ENCODE data around the gene ADAM10. TPM values are rescaled to one million over a fixed set of nuclear protein-coding genes. Genes with fewer than 3 reads are reported as not detected.
A peak's percentile ranks its signal among the peaks of the same experiment; 100 is the strongest.

Gene ADAM10, protein sequence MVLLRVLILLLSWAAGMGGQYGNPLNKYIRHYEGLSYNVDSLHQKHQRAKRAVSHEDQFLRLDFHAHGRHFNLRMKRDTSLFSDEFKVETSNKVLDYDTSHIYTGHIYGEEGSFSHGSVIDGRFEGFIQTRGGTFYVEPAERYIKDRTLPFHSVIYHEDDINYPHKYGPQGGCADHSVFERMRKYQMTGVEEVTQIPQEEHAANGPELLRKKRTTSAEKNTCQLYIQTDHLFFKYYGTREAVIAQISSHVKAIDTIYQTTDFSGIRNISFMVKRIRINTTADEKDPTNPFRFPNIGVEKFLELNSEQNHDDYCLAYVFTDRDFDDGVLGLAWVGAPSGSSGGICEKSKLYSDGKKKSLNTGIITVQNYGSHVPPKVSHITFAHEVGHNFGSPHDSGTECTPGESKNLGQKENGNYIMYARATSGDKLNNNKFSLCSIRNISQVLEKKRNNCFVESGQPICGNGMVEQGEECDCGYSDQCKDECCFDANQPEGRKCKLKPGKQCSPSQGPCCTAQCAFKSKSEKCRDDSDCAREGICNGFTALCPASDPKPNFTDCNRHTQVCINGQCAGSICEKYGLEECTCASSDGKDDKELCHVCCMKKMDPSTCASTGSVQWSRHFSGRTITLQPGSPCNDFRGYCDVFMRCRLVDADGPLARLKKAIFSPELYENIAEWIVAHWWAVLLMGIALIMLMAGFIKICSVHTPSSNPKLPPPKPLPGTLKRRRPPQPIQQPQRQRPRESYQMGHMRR
- 110 TPM for polyA plus RNA-seq
- long read RNA-seq, donor 1, full-length matches to known transcripts = 5 of 10 reads
- long read RNA-seq, donor 1, partial matches to known transcripts = 5 of 10 reads
- long read RNA-seq, donor 1, other reads (novel, unspliced or antisense) = 0 of 10 reads
- long read RNA-seq, donor 2, full-length matches to known transcripts = 7 of 15 reads
- long read RNA-seq, donor 2, partial matches to known transcripts = 8 of 15 reads
- long read RNA-seq, donor 2, other reads (novel, unspliced or antisense) = 0 of 15 reads
- long read RNA-seq, donor 3 = 0 reads
- long read RNA-seq, donor 4, full-length matches to known transcripts = 1 of 1 reads
- long read RNA-seq, donor 4, partial matches to known transcripts = 0 of 1 reads
- long read RNA-seq, donor 4, other reads (novel, unspliced or antisense) = 0 of 1 reads
- long read RNA-seq, donor 5, full-length matches to known transcripts = 10 of 10 reads
- long read RNA-seq, donor 5, partial matches to known transcripts = 0 of 10 reads
- long read RNA-seq, donor 5, other reads (novel, unspliced or antisense) = 0 of 10 reads
- long read RNA-seq, donor 6, full-length matches to known transcripts = 14 of 14 reads
- long read RNA-seq, donor 6, partial matches to known transcripts = 0 of 14 reads
- long read RNA-seq, donor 6, other reads (novel, unspliced or antisense) = 0 of 14 reads
- long read RNA-seq, donor 7, full-length matches to known transcripts = 6 of 6 reads
- long read RNA-seq, donor 7, partial matches to known transcripts = 0 of 6 reads
- long read RNA-seq, donor 7, other reads (novel, unspliced or antisense) = 0 of 6 reads
- long read RNA-seq, donor 8, full-length matches to known transcripts = 16 of 22 reads
- long read RNA-seq, donor 8, partial matches to known transcripts = 6 of 22 reads
- long read RNA-seq, donor 8, other reads (novel, unspliced or antisense) = 0 of 22 reads
- long read RNA-seq, donor 9, full-length matches to known transcripts = 7 of 7 reads
- long read RNA-seq, donor 9, partial matches to known transcripts = 0 of 7 reads
- long read RNA-seq, donor 9, other reads (novel, unspliced or antisense) = 0 of 7 reads
- long read RNA-seq, donor 10, full-length matches to known transcripts = 13 of 13 reads
- long read RNA-seq, donor 10, partial matches to known transcripts = 0 of 13 reads
- long read RNA-seq, donor 10, other reads (novel, unspliced or antisense) = 0 of 13 reads
- long read RNA-seq, donor 11, full-length matches to known transcripts = 9 of 9 reads
- long read RNA-seq, donor 11, partial matches to known transcripts = 0 of 9 reads
- long read RNA-seq, donor 11, other reads (novel, unspliced or antisense) = 0 of 9 reads

DNA sequence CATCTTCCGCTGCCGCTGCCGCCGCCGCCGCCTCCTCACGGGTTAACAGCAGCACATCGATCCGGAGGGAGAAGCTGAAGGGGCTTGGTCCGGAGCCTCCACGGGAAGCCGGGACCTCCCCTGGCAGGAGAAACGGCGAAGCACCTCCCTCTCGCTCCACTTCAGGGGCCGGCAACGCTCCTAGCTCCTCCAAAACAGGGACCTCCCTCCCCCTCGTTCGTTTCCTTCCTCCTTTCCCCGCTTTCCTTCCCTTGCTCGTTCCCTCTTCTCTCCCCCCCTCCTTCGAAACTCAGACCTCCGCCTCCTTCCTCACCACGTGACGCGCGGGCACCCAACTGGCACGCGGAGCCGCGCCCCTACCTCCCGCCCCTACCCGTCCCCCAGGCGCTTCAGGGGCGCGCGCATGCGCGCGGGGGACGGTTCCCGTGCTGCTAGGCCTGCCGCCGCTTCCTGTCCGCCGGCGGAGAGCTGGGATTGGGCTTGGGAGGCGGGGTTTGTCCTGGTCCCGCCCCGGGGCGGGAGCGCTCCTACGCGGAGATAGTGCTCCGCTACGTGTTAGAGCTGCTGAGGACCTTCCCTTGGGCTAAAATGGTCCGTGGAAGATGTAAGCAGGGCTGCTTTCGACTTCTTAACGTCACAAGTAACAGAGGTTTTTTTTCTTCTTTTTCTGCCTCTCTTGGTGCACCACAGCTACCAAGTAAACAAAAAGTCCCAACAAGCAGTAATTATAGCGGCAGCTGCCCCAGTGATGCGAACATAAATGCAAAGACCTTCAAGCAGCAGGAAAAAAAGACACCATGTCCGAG is at the start of gene ADAM10:
ADAM10 (minus strand) TSS at position 176 of the 806 bp plus-strand sequence; CDS start at position 3, 173 bp downstream.
- Histone ChIP-seq H3K4me3 (ENCODE audit: low read length) (peak within 1 kb of the TSS; percentile 85), H3K27me3 (ENCODE audit: control insufficient read depth, insufficient read depth, low read length) (no peaks in the 10 kb centered on the region), H3K9me3 (ENCODE audit: control insufficient read depth, low read depth, low read length) (no peaks in the 10 kb centered on the region), H3K36me3 (ENCODE audit: control insufficient read depth, insufficient read depth, low read length) (no peaks in the 10 kb centered on the region), H3K27ac (ENCODE audit: low read length) (peak within 1 kb of the TSS; percentile 99), H3K4me1 (ENCODE audit: control insufficient read depth, insufficient read depth, low read length) (peaks cover 8% of the 10 kb centered on the region)
- 0% methylated on average over 5 of the region's 62 CpGs for WGBS (ENCODE audit: insufficient coverage, low lambda C conversion rate)
- DNase-seq = peak; percentile 99 to 100

GRCh38 chr15:58797505-58797904 is 48.0 kb upstream of the ADAM10 start:
- H3K4me1 ChIP-seq (ENCODE audit: control insufficient read depth, insufficient read depth, low read length) = no peaks in the 10 kb centered on the region
- H3K4me3 ChIP-seq (ENCODE audit: low read length) = no peak overlapping the region
- no peak overlapping the region for H3K27ac ChIP-seq (ENCODE audit: low read length)
- no peaks in the 10 kb centered on the region for H3K36me3 ChIP-seq (ENCODE audit: control insufficient read depth, insufficient read depth, low read length)
- DNase-seq = no peak
- WGBS (ENCODE audit: insufficient coverage, low lambda C conversion rate) = 57% methylated on average over 1 of the region's 3 CpGs
- no peaks in the 10 kb centered on the region for H3K9me3 ChIP-seq (ENCODE audit: control insufficient read depth, low read depth, low read length)
- H3K27me3 ChIP-seq (ENCODE audit: control insufficient read depth, insufficient read depth, low read length) = no peaks in the 10 kb centered on the region

GRCh38 chr15:58795825-58796224 is 46.3 kb upstream of the ADAM10 start:
- H3K27ac ChIP-seq (ENCODE audit: low read length) = no peak overlapping the region
- H3K4me3 ChIP-seq (ENCODE audit: low read length) = no peak overlapping the region
- H3K4me1 ChIP-seq (ENCODE audit: control insufficient read depth, insufficient read depth, low read length) = no peaks in the 10 kb centered on the region
- 86% methylated on average over 1 of the region's 2 CpGs for WGBS (ENCODE audit: insufficient coverage, low lambda C conversion rate)
- no peaks in the 10 kb centered on the region for H3K36me3 ChIP-seq (ENCODE audit: control insufficient read depth, insufficient read depth, low read length)
- no peak for DNase-seq
- H3K27me3 ChIP-seq (ENCODE audit: control insufficient read depth, insufficient read depth, low read length) = no peaks in the 10 kb centered on the region
- no peaks in the 10 kb centered on the region for H3K9me3 ChIP-seq (ENCODE audit: control insufficient read depth, low read depth, low read length)

DNA sequence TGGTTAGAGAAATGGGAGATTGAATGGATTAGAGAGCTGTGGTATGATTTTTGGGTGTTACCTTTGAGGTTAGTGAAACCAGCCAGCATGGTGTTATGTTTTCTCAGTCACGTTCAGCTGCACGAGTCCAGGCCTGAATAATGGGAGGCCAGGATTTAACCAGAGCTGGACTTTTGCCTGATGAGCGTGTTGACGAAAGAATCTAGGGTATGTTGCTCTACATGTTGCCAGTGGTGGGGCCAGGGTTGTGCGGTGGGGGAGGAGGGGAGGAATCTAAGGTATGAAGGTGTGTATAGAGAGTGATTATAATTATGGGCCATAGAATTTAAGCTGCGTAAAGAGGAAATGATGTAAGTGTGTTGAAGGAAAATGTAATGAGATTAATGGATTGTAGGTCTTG is 44.4 kb upstream of the ADAM10 start:
- H3K9me3 ChIP-seq (ENCODE audit: control insufficient read depth, low read depth, low read length) = no peaks in the 10 kb centered on the region
- WGBS (ENCODE audit: insufficient coverage, low lambda C conversion rate) = 47% methylated on average over 3 of the region's 6 CpGs
- H3K27me3 ChIP-seq (ENCODE audit: control insufficient read depth, insufficient read depth, low read length) = no peaks in the 10 kb centered on the region
- H3K36me3 ChIP-seq (ENCODE audit: control insufficient read depth, insufficient read depth, low read length) = peaks cover under 1% of the 10 kb centered on the region
- H3K4me1 ChIP-seq (ENCODE audit: control insufficient read depth, insufficient read depth, low read length) = no peaks in the 10 kb centered on the region
- no peak overlapping the region for H3K4me3 ChIP-seq (ENCODE audit: low read length)
- peak; percentile 59 to 64 for DNase-seq
- H3K27ac ChIP-seq (ENCODE audit: low read length) = peak overlapping the region; percentile 49

DNA sequence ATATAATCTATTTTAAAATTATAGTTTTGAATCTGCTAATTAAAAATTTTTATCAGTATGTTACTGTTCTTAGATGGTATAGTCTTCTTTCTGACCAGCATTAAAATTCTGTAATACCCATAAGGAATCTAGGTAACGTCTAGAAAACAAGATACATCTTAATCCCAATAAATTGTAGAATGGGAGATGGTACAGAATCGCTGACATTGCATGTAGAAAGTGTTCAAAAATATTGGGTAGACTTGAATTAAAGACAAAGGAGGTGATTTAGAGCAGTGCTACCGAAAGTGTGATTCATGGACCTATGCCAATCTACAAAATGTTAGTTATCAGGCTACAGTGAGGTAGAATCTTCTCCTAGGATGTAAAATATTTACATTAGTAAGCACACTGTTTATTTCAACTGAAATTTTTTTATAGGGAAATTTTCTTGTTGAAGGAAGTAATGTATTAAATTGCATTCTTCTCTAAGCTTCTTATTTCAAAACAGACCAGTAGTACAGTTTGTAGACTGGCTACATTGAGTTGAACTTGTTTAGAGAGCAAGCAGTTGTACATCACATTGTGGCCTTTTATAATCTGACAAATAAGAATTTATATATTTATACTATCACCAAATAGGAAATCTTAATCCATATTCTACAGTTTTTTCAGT is 38.7 kb upstream of the ADAM10 start:
- Histone ChIP-seq H3K27me3 (ENCODE audit: control insufficient read depth, insufficient read depth, low read length) (no peaks in the 10 kb centered on the region), H3K4me1 (ENCODE audit: control insufficient read depth, insufficient read depth, low read length) (no peaks in the 10 kb centered on the region), H3K27ac (ENCODE audit: low read length) (no peak overlapping the region), H3K9me3 (ENCODE audit: control insufficient read depth, low read depth, low read length) (no peaks in the 10 kb centered on the region), H3K4me3 (ENCODE audit: low read length) (no peak overlapping the region), H3K36me3 (ENCODE audit: control insufficient read depth, insufficient read depth, low read length) (peaks cover 4% of the 10 kb centered on the region)
- DNase-seq = no peak
- WGBS (ENCODE audit: insufficient coverage, low lambda C conversion rate) = 80% methylated on average over 1 of the region's 3 CpGs

GRCh38 chr15:58785355-58785754 is 35.8 kb upstream of the ADAM10 start:
- no CpG with 5 or more reads among the region's 6 CpGs for WGBS (ENCODE audit: insufficient coverage, low lambda C conversion rate)

GRCh38 chr15:58779554-58779953 is 30.0 kb upstream of the ADAM10 start:
- Histone ChIP-seq H3K36me3 (ENCODE audit: control insufficient read depth, insufficient read depth, low read length) (peaks cover 5% of the 10 kb centered on the region), H3K4me1 (ENCODE audit: control insufficient read depth, insufficient read depth, low read length) (no peaks in the 10 kb centered on the region), H3K27me3 (ENCODE audit: control insufficient read depth, insufficient read depth, low read length) (no peaks in the 10 kb centered on the region), H3K27ac (ENCODE audit: low read length) (no peak overlapping the region), H3K4me3 (ENCODE audit: low read length) (no peak overlapping the region), H3K9me3 (ENCODE audit: control insufficient read depth, low read depth, low read length) (no peaks in the 10 kb centered on the region)
- DNase-seq = no peak
- WGBS (ENCODE audit: insufficient coverage, low lambda C conversion rate) = no CpG with 5 or more reads among the region's 1 CpG

More at GRCh38 chr15:58785355-58785754, 35.8 kb upstream of the ADAM10 start:
- no peaks in the 10 kb centered on the region for H3K9me3 ChIP-seq (ENCODE audit: control insufficient read depth, low read depth, low read length)
- H3K27me3 ChIP-seq (ENCODE audit: control insufficient read depth, insufficient read depth, low read length) = no peaks in the 10 kb centered on the region
- no peak overlapping the region for H3K27ac ChIP-seq (ENCODE audit: low read length)
- H3K4me3 ChIP-seq (ENCODE audit: low read length) = no peak overlapping the region
- no peak for DNase-seq
- no peaks in the 10 kb centered on the region for H3K4me1 ChIP-seq (ENCODE audit: control insufficient read depth, insufficient read depth, low read length)
- peaks cover 7% of the 10 kb centered on the region for H3K36me3 ChIP-seq (ENCODE audit: control insufficient read depth, insufficient read depth, low read length)

GRCh38 chr15:58777107-58777506 is 27.6 kb upstream of the ADAM10 start:
- no peak for DNase-seq
- no peak overlapping the region for H3K4me3 ChIP-seq (ENCODE audit: low read length)
- H3K27ac ChIP-seq (ENCODE audit: low read length) = no peak overlapping the region
- peaks cover 10% of the 10 kb centered on the region for H3K4me1 ChIP-seq (ENCODE audit: control insufficient read depth, insufficient read depth, low read length)
- 94% methylated on average over 2 of the region's 4 CpGs for WGBS (ENCODE audit: insufficient coverage, low lambda C conversion rate)
- no peaks in the 10 kb centered on the region for H3K27me3 ChIP-seq (ENCODE audit: control insufficient read depth, insufficient read depth, low read length)
- H3K36me3 ChIP-seq (ENCODE audit: control insufficient read depth, insufficient read depth, low read length) = peaks cover 3% of the 10 kb centered on the region
- no peaks in the 10 kb centered on the region for H3K9me3 ChIP-seq (ENCODE audit: control insufficient read depth, low read depth, low read length)
